Measurements from ENCODE around the gene CNTF.

DNA sequence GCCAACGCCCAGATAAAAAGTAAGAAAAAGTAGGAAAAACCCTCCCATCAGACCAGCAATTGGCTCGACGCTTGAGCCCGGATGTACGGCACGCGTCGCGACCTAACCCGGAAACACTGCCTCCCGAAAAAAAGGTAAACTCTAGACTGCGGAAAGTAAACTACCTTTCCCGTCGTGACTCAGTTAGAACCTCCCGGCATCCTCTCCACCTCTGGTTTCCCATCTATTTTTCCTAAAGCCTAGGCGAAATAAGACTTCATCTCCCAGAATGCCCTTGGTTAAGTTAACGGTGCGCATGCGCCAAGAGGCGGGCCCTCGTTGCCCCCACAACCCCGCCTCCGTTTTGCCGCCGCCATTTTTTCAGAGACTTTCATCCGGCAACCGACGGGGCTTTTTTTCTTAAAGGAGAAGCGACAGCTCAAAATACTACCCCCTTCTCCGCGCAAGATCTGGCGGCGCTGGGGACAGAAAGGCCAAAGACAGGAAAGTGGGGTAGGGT lies 44.3 kb upstream of the CNTF start:
- TF ChIP-seq, protein P1, sequence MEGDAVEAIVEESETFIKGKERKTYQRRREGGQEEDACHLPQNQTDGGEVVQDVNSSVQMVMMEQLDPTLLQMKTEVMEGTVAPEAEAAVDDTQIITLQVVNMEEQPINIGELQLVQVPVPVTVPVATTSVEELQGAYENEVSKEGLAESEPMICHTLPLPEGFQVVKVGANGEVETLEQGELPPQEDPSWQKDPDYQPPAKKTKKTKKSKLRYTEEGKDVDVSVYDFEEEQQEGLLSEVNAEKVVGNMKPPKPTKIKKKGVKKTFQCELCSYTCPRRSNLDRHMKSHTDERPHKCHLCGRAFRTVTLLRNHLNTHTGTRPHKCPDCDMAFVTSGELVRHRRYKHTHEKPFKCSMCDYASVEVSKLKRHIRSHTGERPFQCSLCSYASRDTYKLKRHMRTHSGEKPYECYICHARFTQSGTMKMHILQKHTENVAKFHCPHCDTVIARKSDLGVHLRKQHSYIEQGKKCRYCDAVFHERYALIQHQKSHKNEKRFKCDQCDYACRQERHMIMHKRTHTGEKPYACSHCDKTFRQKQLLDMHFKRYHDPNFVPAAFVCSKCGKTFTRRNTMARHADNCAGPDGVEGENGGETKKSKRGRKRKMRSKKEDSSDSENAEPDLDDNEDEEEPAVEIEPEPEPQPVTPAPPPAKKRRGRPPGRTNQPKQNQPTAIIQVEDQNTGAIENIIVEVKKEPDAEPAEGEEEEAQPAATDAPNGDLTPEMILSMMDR (conservative IDR thresholded peaks at IDR 0.05; ENCODE audit: low read depth, low read length), result no peak
- no peak for TF ChIP-seq EZH2 (IDR thresholded peaks at IDR 0.05; ENCODE audit: borderline replicate concordance, low read depth, low read length, poor library complexity, severe bottlenecking)

Measured in A673 (cell line).